ENCODE measurements around the gene BTBD17. TPM values are rescaled to one million over a fixed set of nuclear protein-coding genes. Genes with fewer than 3 reads are reported as not detected.

BTBD17 gene
- total RNA-seq, 1 donor from 2014 or later: not detected

DNA sequence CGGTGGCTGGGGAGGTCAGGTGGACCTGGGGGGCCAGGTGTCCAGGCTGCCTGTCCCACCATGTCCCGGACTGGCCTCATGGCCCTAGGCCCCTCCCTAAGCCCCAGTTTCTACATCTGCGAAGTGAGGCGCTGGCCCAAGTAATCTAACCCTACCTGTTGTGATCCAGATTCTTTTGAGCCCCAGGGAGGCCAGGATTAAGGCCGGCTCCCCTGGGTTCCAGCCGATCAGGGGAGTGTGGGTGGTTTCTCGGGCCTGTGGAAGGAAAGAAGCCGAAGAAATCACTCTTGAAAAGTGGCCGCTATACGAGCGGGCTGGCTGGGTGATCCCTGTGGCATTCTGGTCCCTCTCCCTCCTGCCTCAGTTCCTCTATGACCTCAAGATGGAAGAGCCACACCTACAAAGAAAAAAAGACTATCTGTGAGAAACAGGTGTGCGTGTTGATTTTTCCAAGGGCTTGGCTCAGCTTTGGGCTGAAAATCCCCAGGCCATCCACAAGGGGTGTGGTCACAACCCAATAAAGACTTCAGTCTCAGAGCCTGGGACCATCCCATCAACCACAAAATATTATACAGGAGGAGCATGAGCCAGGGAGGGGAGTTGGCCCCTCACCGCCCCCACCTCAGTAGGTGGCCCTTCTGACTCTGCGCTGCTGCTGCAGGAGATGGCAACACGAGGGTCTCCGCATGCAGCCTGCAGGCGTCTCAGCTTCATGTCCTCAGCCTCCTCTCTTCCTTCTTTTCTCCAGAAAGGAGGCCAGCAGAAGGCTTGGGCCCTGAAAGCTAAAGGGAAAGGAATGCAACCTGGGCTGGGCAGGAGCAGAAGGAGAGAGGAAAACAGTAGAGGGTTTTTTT lies 25.9 kb upstream of the BTBD17 start:
- H3K4me3 ChIP-seq (ENCODE audit: low read depth, low read length): no peak overlapping the region
- no peak for DNase-seq (ENCODE audit: low read depth)
- no peak for TF ChIP-seq CTCF (conservative IDR thresholded peaks at IDR 0.05; ENCODE audit: low read depth, low read length)

DNA sequence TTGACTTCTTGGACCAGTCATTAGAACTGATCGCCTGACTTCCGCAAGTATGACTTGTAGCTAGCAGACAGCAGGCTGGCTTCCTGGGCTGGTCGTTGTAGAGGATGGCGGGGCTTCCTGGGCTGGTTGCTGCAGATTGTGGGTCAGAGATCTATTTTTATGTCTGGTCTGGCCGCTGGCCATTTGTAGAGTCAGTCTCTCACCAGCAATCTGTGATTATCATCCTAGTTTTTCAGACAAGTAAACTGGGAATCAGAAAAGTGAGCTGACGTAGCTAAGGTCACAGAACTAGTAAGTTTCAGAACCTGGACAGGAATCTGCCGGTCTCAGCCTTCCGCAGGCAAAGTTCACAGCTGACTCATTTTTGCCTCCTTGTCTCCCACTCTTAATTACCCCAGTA lies 24.7 kb upstream of the BTBD17 start:
- no peak overlapping the region for H3K4me3 ChIP-seq (ENCODE audit: low read depth, low read length)
- DNase-seq (ENCODE audit: low read depth): peak; percentile 45
- no peak for TF ChIP-seq CTCF (conservative IDR thresholded peaks at IDR 0.05; ENCODE audit: low read depth, low read length)

GRCh38 chr17:74385201-74385600 lies 23.5 kb upstream of the BTBD17 start:
- H3K4me3 ChIP-seq (ENCODE audit: low read depth, low read length): no peak overlapping the region
- no peak for DNase-seq (ENCODE audit: low read depth)
- no peak for TF ChIP-seq CTCF (conservative IDR thresholded peaks at IDR 0.05; ENCODE audit: low read depth, low read length)

DNA sequence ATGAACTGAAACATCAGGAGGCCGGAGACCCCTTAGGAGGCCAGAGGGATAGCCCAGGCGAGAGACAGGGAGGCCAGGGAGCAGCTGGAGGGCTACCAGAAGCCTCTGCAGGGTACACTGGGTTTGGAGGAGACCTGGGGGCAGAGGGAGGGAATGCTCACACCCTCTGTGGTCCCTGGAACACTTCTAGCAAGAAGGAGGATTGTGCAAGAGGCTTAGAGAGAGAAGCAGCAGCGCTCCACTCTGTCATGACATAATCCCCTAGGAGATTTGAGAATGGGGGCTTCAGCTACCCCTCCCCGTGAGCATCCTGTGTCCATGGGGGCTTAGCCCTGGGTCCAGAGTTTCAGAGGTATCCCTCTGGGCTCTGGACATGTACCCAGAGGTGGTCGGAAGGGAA lies 21.5 kb upstream of the BTBD17 start:
- no peak for TF ChIP-seq CTCF (conservative IDR thresholded peaks at IDR 0.05; ENCODE audit: low read depth, low read length)
- H3K4me3 ChIP-seq (ENCODE audit: low read depth, low read length): no peak overlapping the region
- no peak for DNase-seq (ENCODE audit: low read depth)

GRCh38 chr17:74380959-74381808 lies 19.5 kb upstream of the BTBD17 start:
- H3K4me3 ChIP-seq (ENCODE audit: low read depth, low read length): no peak overlapping the region
- TF ChIP-seq CTCF (conservative IDR thresholded peaks at IDR 0.05; ENCODE audit: low read depth, low read length): no peak
- DNase-seq (ENCODE audit: low read depth): no peak

DNA sequence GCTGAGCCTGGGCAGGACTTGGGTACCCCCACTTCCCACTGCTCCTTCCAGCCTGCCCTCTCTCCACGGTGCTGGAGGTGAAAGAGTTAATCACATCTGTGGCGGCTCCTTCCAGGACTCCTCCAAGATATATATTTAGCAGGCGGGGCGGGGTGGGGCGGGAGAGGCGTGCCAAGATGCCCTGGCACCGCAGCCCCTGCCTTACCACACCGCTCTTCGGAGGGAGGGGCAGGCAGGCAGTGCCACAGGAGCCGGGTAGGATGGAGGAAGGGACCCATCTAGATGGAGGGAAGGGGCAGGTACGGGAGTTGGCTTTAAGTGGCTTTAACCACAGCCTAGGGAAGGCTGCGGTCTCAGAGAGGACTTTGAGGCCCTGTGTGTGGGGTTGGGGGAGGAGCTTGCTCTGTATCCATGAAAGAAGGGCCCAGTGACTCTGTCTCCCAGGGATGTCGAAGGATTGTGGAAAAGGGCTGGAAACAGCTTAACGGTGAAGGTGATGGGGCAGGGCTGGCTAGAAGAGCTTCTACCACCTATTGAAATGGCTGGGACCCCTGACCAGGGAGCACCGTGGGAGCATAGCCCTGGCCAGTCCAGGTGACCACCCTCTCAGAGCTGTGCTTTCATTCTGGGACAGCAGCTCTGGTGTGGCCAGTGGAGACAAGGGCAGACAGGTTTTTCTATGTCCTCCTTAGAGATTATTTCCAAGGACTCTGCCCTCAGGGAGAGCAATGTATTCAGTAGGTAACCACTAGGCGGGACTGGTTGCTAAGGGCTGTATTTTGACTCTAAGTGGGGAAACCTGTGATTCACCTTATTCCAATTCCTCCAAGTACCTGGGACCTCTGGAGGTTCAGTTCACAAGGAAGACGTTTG lies 18.7 kb upstream of the BTBD17 start:
- TF ChIP-seq CTCF (conservative IDR thresholded peaks at IDR 0.05; ENCODE audit: low read depth, low read length): peak; percentile 56
- no peak overlapping the region for H3K4me3 ChIP-seq (ENCODE audit: low read depth, low read length)
- DNase-seq (ENCODE audit: low read depth): peak; percentile 23
